Measurements from ENCODE around the gene MYH7.

GRCh38 chr14:23382731-23383440 is 52.6 kb downstream of the MYH7 start:
- TF ChIP-seq CTCF (IDR thresholded peaks at IDR 0.05) (no peak), POLR2A (IDR thresholded peaks at IDR 0.05) (no peak)

All from ovary (tissue), 3 donors.